GM12873 (cell line): ENCODE data around the gene MRPS12.

Source experiments
- CTCF ChIP-seq: IDR thresholded peaks from 2 replicates; pipeline ENCODE4 v1.5.1; 2012; ENCODE audit warnings: low read depth, mild to moderate bottlenecking, moderate library complexity, low read length, control low read depth; ENCODE audit not compliant: insufficient read depth; ENCODE audit errors: missing control alignments

The MRPS12 gene

DNA sequence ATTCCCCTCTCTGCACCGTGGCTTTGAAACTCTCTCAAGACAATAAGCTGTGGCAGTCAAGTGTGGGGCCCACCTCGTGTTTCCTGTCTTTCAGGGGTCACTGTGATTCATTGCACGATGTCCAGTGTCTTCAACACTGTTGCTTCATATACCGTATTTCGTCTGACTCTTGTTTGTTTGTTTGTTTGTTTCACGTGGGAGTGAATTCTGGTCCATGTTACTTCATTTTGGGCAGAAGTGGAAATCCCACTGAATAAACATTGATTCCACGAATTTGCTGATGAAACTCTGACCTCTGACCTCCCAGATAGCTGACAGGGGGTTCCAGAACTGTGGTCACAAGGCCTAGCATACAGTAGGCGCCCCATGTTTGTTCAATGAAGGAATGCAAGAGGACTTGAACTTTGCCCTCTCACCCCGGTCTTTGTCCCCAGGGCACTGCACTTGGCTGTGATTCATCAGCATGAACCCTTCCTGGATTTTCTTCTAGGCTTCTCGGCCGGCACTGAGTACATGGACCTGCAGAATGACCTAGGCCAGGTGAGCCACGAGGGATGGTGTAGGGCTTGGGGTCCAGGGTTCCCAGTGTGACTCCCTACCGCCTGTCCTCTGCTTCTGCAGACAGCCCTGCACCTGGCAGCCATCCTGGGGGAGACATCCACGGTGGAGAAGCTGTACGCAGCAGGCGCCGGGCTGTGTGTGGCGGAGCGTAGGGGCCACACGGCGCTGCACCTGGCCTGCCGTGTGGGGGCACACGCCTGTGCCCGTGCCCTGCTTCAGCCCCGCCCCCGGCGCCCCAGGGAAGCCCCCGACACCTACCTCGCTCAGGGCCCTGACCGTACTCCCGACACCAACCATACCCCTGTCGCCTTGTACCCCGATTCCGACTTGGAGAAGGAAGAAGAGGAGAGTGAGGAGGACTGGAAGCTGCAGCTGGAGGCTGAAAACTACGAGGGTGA is 25.9 kb upstream of the MRPS12 start:
- TF ChIP-seq CTCF: no peak

- TF ChIP-seq CTCF: no peak
Measured at GRCh38 chr19:38905620-38906019, 25.1 kb upstream of the MRPS12 start.

- no peak for TF ChIP-seq CTCF
Measured at GRCh38 chr19:38907227-38907626, 23.5 kb upstream of the MRPS12 start.

DNA sequence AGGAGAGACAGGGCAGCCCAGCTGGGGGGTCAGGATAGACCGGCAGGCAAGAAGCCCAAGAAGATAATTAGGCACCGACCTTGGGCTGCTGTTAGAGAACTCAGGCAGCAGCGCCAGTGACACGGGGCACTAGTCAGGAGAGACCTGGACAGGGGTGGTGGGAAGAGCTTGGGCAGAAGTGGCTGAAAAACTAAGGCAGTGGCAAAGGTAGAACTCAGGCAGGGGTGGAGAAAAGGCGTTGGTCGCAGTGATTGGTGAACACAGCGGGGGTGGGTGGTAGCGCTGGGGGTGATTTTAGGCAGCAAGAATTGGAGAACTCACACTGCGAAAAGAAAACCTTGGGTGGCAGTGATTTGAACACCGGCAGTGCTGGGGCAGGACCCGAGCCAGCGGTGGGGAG is 23.1 kb upstream of the MRPS12 start:
- no peak for TF ChIP-seq CTCF

GRCh38 chr19:38908911-38909310 is 21.8 kb upstream of the MRPS12 start:
- TF ChIP-seq CTCF: no peak

DNA sequence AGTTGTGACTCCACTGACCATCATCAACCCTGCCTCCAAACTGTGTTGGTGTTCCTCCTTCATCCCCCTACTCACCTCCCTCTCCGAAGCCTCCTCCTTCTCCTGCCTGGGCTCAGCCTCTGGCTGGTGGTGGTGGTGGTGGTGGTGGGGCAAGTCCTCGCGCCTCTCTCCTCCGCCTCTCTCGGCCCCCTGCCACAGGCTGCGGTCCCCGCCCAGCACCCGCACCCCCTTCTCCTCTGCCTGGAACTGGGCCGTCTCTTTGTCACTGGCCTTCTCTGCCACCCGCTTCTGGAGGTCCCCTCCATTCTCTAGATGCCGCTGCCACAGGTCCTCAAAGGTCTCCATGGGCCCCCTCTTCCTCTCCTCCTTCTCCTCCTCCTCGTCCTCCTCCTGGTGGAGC is 20.3 kb upstream of the MRPS12 start:
- TF ChIP-seq CTCF: no peak

DNA sequence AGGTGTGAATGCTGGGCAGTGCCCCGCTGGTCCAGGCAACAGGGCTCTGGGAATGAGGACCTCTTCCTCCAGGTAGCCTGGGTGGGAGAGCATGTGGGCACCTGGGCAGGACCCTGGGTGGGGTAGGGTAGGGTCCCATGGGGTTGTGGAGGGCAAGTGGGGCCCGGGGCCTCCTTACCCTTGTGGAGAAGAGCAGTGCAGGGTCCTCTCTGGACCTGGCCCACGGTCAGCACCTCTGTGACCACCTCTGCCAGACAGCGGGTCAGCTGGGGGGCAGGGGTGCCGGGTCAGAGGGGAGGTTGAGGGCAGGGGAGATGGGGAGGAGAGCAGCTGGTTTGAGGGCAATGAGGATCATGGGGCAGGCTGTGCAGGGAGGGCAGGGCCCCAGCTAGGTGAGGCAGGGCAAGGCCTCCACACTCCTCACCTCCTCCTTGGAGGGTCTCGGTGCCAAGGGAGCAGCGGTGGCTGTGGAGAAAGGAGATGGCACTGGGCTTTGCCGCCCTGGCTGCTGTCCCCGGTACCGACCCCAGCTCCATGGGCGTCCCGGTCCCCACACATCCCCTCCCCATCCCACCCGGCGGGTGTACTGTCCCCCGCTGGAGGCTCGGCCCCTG is 19.2 kb upstream of the MRPS12 start:
- no peak for TF ChIP-seq CTCF
